ENCODE measurements around the gene TINCR. TPM values are rescaled to one million over a fixed set of nuclear protein-coding genes. Genes with fewer than 3 reads are reported as not detected.

Gene TINCR
- total RNA-seq, 1 donor: not detected

GRCh38 chr19:5594521-5594950 is 26.8 kb upstream of the TINCR start:
- DNase-seq (ENCODE audit: low read depth): no peak
- no peak for TF ChIP-seq CTCF (IDR thresholded peaks at IDR 0.05; ENCODE audit: insufficient read depth, low read depth, low read length)
- H3K4me3 ChIP-seq (ENCODE audit: low read depth, low read length): no peak overlapping the region

- DNase-seq (ENCODE audit: low read depth): no peak
- no peak overlapping the region for H3K4me3 ChIP-seq (ENCODE audit: low read depth, low read length)
- TF ChIP-seq CTCF (IDR thresholded peaks at IDR 0.05; ENCODE audit: insufficient read depth, low read depth, low read length): no peak
Observed at GRCh38 chr19:5593343-5594255, 25.8 kb upstream of the TINCR start.

- no peak overlapping the region for H3K4me3 ChIP-seq (ENCODE audit: low read depth, low read length)
- TF ChIP-seq CTCF (IDR thresholded peaks at IDR 0.05; ENCODE audit: insufficient read depth, low read depth, low read length): no peak
- no peak for DNase-seq (ENCODE audit: low read depth)
Observed at GRCh38 chr19:5592531-5593342, 25.0 kb upstream of the TINCR start.

DNA sequence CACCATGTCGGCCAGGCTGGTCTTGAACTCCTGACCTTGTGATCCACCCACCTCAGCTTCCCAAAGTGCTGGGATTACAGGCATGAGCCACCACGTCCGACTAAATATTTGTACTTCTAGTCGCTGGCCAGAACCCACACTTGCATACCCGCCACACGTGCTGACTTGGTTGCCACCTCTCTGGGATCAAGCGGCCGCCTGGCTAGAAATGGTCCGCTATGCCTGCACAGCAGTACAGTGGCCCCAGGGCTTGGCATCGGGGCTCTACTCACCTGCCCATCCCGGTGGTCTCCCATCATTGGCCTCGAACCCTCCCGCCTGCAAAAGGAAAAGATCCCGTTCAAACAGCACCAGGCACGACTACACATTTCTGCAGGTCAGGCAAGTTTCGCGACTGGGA is 23.7 kb upstream of the TINCR start:
- TF ChIP-seq CTCF (IDR thresholded peaks at IDR 0.05; ENCODE audit: insufficient read depth, low read depth, low read length): no peak
- no peak overlapping the region for H3K4me3 ChIP-seq (ENCODE audit: low read depth, low read length)
- DNase-seq (ENCODE audit: low read depth): no peak

- no peak for DNase-seq (ENCODE audit: low read depth)
- H3K4me3 ChIP-seq (ENCODE audit: low read depth, low read length): no peak overlapping the region
- TF ChIP-seq CTCF (IDR thresholded peaks at IDR 0.05; ENCODE audit: insufficient read depth, low read depth, low read length): no peak
Observed at GRCh38 chr19:5590865-5591154, 23.1 kb upstream of the TINCR start.

- no peak for DNase-seq (ENCODE audit: low read depth)
- no peak for TF ChIP-seq CTCF (IDR thresholded peaks at IDR 0.05; ENCODE audit: insufficient read depth, low read depth, low read length)
- no peak overlapping the region for H3K4me3 ChIP-seq (ENCODE audit: low read depth, low read length)
Observed at GRCh38 chr19:5590151-5590864, 22.6 kb upstream of the TINCR start.
